Neural cell (in vitro differentiated cells): ENCODE data around the gene TTPAL.

Experiments used
- EP300 ChIP-seq: fragments of 450-650 bp; conservative IDR thresholded peaks from 2 replicates; pipeline ENCODE4 v1.6.1; 2014; ENCODE audit warnings: antibody characterized with exemption, mild to moderate bottlenecking, moderate library complexity; ENCODE audit not compliant: poor library complexity, severe bottlenecking
- EZH2 ChIP-seq: fragments of 200-600, 300-800 bp; shearing (Covaris generic), sonication (generic); IDR thresholded peaks from 2 replicates; pipeline ENCODE4 v1.6.1; 2014; ENCODE audit warnings: antibody characterized with exemption, low read length, borderline replicate concordance, mild to moderate bottlenecking; ENCODE audit not compliant: insufficient read depth, poor library complexity, severe bottlenecking
- SMC3 ChIP-seq: fragments of 450-650 bp; conservative IDR thresholded peaks from 2 replicates; pipeline ENCODE4 v1.6.1; 2014; ENCODE audit warnings: antibody characterized with exemption, mild to moderate bottlenecking, moderate library complexity; ENCODE audit not compliant: poor library complexity
- TF ChIP-seq, protein P1 (sequence below): fragments of 450-650 bp; IDR thresholded peaks from 2 replicates; pipeline ENCODE4 v1.5.1; 2014; ENCODE audit warnings: antibody characterized with exemption, mild to moderate bottlenecking, moderate library complexity; ENCODE audit not compliant: poor library complexity, severe bottlenecking

DNA sequence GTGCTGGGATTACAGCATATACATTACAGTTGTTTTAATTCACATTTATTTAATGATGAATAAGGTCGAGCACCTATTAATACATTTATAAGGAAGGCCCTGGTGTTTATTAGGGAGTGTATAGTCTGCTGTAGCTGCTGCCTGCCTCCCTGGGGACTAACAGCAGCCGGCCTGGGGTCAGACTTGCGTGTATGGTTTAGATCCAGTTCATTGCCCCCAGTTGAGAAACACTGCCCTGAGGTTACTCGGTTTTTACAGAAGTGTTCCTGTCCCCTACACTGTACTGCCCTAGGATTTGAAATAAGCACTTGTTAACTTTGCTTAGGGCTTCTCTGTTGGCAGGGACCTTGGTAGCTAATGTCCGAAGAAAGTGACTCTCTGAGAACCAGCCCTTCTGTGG lies 4.0 kb downstream of the TTPAL start:
- TF ChIP-seq, protein P1, sequence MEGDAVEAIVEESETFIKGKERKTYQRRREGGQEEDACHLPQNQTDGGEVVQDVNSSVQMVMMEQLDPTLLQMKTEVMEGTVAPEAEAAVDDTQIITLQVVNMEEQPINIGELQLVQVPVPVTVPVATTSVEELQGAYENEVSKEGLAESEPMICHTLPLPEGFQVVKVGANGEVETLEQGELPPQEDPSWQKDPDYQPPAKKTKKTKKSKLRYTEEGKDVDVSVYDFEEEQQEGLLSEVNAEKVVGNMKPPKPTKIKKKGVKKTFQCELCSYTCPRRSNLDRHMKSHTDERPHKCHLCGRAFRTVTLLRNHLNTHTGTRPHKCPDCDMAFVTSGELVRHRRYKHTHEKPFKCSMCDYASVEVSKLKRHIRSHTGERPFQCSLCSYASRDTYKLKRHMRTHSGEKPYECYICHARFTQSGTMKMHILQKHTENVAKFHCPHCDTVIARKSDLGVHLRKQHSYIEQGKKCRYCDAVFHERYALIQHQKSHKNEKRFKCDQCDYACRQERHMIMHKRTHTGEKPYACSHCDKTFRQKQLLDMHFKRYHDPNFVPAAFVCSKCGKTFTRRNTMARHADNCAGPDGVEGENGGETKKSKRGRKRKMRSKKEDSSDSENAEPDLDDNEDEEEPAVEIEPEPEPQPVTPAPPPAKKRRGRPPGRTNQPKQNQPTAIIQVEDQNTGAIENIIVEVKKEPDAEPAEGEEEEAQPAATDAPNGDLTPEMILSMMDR: no peak
- no peak for TF ChIP-seq SMC3
- no peak for TF ChIP-seq EZH2
- TF ChIP-seq EP300: no peak
